Adipocyte (in vitro differentiated cells): Measurements from ENCODE around the gene PARS2.
A peak's percentile ranks its signal among the peaks of the same experiment; 100 is the strongest.

Source experiments
- DNase-seq: peaks from one replicate; pipeline ENCODE4 v3.0.0-alpha.2; 2015; ENCODE audit warnings: low read depth
- H3K27me3 ChIP-seq: replicated peaks from 2 replicates; pipeline ENCODE4 v1.7.0; 2013; ENCODE audit warnings: mild to moderate bottlenecking, low read length, moderate library complexity; ENCODE audit not compliant: control insufficient read depth, insufficient read depth
- H3K36me3 ChIP-seq: 2 replicates; pipeline ENCODE4 v1.7.0; 2013; ENCODE audit warnings: low read length, mild to moderate bottlenecking, moderate library complexity; ENCODE audit not compliant: control insufficient read depth, insufficient read depth, severe bottlenecking
- H3K4me1 ChIP-seq: 2 replicates; pipeline ENCODE4 v1.7.0; 2013; ENCODE audit warnings: mild to moderate bottlenecking, low read length, moderate library complexity; ENCODE audit not compliant: control insufficient read depth, insufficient read depth
- H3K4me3 ChIP-seq: 2 replicates; pipeline ENCODE4 v1.7.0; 2013; ENCODE audit warnings: mild to moderate bottlenecking, low read length, moderate library complexity
- H3K9ac ChIP-seq: 2 replicates; pipeline ENCODE4 v1.7.0; 2013; ENCODE audit warnings: mild to moderate bottlenecking, low read length, moderate library complexity
- H3K9me3 ChIP-seq: 2 replicates; pipeline ENCODE4 v1.7.0; 2013; ENCODE audit warnings: mild to moderate bottlenecking, low read length, moderate library complexity; ENCODE audit not compliant: control insufficient read depth

The PARS2 gene

DNA sequence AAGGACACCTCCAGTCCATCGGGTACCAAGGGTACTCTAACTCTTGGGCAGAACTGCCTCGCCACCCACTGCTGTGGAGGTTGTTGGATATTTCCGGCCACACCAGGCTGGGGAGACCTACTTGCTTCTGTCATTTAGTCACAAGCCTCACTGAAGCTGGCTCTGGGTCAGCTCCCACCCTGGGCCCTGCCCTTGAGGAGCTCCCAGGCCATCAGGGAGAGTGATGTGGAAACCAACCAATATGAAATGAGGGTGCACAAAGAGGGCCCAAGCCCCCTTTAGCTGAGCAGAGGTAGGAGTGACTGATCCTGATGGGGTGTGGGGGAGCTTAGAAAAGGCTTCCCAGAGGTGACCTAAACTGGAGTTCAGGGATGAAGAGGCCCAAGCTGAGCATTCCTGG, 19.6 kb downstream of the PARS2 start:
- peaks cover 15% of the 10 kb centered on the region for H3K27me3 ChIP-seq
- no peak overlapping the region for H3K9ac ChIP-seq
- H3K4me3 ChIP-seq = no peak overlapping the region
- no peaks in the 10 kb centered on the region for H3K9me3 ChIP-seq
- H3K36me3 ChIP-seq = peaks cover 30% of the 10 kb centered on the region
- H3K4me1 ChIP-seq = peaks cover 8% of the 10 kb centered on the region
- no peak for DNase-seq

DNA sequence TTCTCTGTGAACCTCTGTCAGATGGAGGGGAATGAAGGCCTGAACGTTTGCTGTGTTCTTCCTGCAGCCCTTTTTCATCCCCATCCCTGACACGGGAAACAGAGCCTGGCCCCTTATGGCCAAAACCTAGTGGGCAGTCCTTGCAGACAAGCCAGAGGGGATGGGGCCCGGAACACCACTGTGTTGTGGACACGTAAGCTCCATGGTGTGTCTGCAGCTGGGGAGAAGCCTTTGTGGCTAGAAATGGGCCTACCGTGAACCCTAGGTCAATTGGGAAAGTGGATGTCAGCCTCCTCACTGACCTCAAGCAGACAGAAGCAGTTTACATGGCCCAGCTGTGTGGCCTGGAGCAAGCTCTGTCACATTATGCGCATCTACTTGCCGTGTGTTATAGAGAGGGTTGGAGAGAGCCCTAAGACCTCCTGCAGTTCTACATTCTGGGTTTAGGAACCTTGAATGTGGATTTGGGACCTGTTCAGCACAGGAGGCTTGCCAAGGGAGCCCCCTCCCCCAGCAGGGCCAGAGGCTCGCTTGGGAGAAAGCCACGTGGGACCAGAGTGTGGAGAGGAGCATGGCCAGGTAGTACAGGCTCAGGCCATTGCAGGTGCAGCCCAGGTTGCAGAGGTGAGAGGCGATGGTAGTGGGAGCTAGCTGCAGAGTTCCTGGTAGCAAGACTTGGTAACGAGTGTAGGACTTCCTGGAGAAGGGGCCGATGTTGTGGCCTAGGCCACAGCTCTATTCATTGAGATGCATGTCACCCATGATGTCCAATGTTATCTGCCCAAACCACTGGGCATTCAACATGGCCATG, 20.7 kb downstream of the PARS2 start:
- no peak for DNase-seq
- H3K4me1 ChIP-seq = peaks cover 8% of the 10 kb centered on the region
- H3K9me3 ChIP-seq = no peaks in the 10 kb centered on the region
- H3K9ac ChIP-seq = no peak overlapping the region
- peaks cover 6% of the 10 kb centered on the region for H3K27me3 ChIP-seq
- H3K4me3 ChIP-seq = no peak overlapping the region
- H3K36me3 ChIP-seq = peaks cover 41% of the 10 kb centered on the region

DNA sequence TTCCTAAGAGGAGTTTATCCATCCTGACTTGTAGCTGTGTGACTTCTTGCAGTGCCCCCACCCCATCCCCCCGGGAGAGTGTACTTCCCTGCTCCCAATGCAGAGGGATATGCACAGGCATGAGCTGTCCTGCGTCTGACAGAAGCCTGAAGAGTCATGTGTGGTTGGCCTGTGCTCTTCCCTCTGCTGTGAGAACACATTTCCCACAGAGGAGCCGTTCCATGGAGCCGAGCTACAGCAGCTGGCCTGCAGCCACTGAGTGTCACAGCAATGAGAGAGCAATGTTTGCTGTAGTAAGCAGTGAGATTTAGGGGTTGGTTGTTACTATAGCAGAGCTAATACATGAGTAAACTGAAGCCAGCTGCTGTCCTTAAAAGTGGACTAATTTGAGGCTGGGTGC, 22.0 kb downstream of the PARS2 start:
- peak overlapping the region; percentile 22 for H3K9ac ChIP-seq
- H3K9me3 ChIP-seq = no peaks in the 10 kb centered on the region
- no peaks in the 10 kb centered on the region for H3K27me3 ChIP-seq
- peaks cover 54% of the 10 kb centered on the region for H3K36me3 ChIP-seq
- no peak overlapping the region for H3K4me3 ChIP-seq
- H3K4me1 ChIP-seq = peaks cover 8% of the 10 kb centered on the region
- DNase-seq = no peak

DNA sequence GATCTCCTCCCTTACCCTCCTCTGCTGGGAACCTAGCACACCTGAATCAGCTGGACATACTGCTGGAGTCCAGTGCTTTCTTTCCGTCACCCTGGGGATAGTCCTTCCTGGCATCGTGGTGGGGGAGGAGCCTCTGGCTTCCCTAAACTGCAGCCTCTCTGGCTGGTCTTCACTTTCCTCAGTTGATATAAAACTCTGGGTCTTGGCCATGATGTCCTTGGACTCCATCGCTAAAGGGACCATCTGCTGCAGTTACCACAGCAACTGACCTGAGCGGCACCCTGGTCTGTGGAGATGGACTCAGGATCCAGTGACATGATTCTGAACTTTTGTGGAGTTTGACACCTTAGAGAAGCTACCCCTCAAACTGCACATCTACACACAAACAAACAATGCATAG, 22.8 kb downstream of the PARS2 start:
- Histone ChIP-seq H3K4me1 (peaks cover 8% of the 10 kb centered on the region), H3K27me3 (no peaks in the 10 kb centered on the region), H3K9me3 (no peaks in the 10 kb centered on the region), H3K4me3 (no peak overlapping the region), H3K36me3 (peaks cover 61% of the 10 kb centered on the region), H3K9ac (no peak overlapping the region)
- DNase-seq = no peak

DNA sequence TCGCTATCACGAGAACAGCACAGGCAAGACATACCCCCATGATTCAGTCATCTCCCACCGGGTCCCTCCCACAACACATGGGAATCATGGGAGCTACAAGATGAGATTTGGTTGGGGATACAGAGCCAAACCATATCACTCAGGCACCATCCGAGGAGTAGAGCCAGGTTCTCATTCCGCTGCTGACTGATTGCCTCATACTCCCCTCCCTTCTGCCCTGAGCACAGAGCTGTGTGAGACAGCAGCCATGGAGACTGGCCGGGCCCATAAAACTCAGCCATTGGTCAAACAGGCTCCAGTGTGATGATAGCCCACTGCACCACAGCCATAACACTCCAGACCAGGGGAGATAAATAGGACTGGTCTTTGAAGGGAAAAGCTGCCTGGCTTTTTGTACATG, 26.1 kb downstream of the PARS2 start:
- H3K9me3 ChIP-seq = no peaks in the 10 kb centered on the region
- DNase-seq = no peak
- peaks cover 83% of the 10 kb centered on the region for H3K36me3 ChIP-seq
- no peak overlapping the region for H3K4me3 ChIP-seq
- no peaks in the 10 kb centered on the region for H3K27me3 ChIP-seq
- H3K9ac ChIP-seq = no peak overlapping the region
- peaks cover 8% of the 10 kb centered on the region for H3K4me1 ChIP-seq

DNA sequence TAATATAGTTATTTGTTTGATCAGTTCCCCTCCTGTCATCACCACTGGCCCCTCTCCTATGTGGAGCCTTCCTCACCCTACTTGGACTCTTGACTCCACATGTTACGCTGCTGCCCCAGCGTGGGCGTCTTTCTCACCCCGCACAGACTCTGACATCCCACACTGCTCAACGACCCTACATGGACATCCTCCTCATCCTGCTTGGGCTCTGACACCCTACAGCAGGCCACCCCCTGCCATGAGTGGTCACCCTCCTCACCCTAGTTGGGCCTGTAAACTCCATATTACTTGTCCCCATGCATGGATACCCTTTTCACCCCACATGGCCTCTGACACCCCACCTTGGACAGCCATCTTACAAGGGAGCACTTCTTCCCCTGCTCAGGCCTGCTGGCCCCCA, 27.6 kb downstream of the PARS2 start:
- Histone ChIP-seq H3K36me3 (peaks cover 88% of the 10 kb centered on the region), H3K27me3 (no peaks in the 10 kb centered on the region), H3K9me3 (no peaks in the 10 kb centered on the region), H3K9ac (no peak overlapping the region), H3K4me1 (no peaks in the 10 kb centered on the region), H3K4me3 (no peak overlapping the region)
- DNase-seq = no peak

DNA sequence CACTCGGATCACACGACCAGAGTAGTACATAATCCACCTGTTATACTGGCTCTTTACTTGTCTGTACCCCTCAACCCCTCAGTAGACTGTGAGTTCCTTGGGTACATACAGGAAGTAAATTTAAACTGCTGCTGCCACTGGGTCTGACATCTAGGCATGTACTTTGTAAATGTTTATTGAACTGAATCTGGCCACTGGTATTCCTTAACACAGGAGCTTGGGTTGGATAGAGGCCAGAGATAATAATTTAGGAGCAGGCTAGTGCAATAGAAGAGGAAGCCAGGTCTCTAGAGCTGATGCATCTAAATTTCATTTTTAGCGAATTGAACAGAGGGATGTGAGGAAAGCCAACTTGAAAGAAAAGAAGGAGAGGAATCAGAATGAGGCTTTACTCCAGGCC, 36.3 kb downstream of the PARS2 start:
- peaks cover 92% of the 10 kb centered on the region for H3K36me3 ChIP-seq
- DNase-seq = peak; percentile 1

DNA sequence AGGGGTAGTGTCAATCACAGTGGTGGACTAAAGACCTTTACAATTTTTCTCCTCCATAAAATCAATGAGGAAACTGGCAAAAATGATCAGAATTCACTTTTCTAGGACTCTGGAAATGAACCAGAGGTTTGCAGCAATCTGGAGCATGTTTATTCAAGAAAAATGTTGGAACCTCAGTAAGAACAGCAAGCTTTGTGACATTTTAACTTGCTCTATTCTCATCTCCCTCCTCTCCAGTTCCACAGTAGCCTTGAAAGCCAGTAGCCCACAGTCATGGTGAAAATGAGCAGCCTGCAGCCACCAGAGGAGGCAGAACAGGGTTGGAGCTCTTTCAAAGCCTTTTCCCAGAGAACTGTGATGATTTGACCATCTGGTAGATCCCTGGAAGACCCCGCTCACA, 39.6 kb downstream of the PARS2 start:
- Histone ChIP-seq H3K27me3 (no peaks in the 10 kb centered on the region), H3K9me3 (peaks cover 5% of the 10 kb centered on the region), H3K4me1 (no peaks in the 10 kb centered on the region), H3K4me3 (no peak overlapping the region), H3K36me3 (peaks cover 95% of the 10 kb centered on the region), H3K9ac (no peak overlapping the region)
- DNase-seq = no peak

More for the DNA sequence above, 36.3 kb downstream of the PARS2 start:
- no peaks in the 10 kb centered on the region for H3K4me1 ChIP-seq
- no peak overlapping the region for H3K9ac ChIP-seq
- no peak overlapping the region for H3K4me3 ChIP-seq
- peaks cover 5% of the 10 kb centered on the region for H3K9me3 ChIP-seq
- no peaks in the 10 kb centered on the region for H3K27me3 ChIP-seq

DNA sequence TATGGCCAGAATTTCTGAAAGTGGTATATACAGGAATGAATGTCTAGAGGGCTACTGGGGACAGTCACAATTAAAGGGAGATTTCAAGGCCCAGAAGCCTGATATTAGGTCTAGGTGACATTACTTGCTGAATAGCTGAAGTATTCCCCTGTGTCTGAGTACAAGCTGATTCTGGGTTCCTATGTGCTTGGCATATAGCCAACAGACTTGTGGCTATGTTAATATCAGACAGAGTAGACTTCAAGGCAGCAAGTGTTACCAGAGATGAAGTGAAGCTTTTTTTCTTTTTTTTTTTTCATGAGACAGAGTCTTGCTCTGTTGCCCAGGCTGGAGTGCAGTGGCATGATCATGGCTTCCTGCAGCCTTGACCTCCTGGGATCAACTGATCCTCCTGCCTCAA, 40.3 kb downstream of the PARS2 start:
- no peak overlapping the region for H3K9ac ChIP-seq
- no peak for DNase-seq
- H3K36me3 ChIP-seq = peaks cover 97% of the 10 kb centered on the region
- peaks cover 5% of the 10 kb centered on the region for H3K9me3 ChIP-seq
- no peaks in the 10 kb centered on the region for H3K4me1 ChIP-seq
- H3K4me3 ChIP-seq = no peak overlapping the region
- no peaks in the 10 kb centered on the region for H3K27me3 ChIP-seq

DNA sequence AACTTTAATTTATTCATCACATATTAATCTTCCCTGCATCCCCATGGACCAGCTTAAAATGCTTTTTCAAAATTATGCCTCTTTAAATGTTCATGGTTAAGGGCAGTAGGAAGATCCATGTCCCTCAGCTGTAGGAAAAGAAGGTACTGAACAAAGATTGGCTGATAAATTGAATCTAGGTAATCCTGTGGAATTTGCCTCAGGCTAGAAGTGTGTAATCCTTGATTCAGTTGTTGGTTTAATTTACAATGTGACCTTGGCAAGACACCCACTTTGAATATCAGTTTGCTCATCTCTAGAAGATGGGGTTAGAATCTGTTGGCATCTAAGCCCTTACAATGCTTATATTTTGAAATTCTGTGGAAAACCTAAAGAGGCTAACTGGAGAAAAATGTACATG, 42.6 kb downstream of the PARS2 start:
- H3K9ac ChIP-seq = no peak overlapping the region
- peaks cover 5% of the 10 kb centered on the region for H3K9me3 ChIP-seq
- H3K36me3 ChIP-seq = peaks cover 89% of the 10 kb centered on the region
- H3K27me3 ChIP-seq = no peaks in the 10 kb centered on the region
- DNase-seq = peak; percentile 1
- H3K4me1 ChIP-seq = peaks cover 4% of the 10 kb centered on the region
- no peak overlapping the region for H3K4me3 ChIP-seq

DNA sequence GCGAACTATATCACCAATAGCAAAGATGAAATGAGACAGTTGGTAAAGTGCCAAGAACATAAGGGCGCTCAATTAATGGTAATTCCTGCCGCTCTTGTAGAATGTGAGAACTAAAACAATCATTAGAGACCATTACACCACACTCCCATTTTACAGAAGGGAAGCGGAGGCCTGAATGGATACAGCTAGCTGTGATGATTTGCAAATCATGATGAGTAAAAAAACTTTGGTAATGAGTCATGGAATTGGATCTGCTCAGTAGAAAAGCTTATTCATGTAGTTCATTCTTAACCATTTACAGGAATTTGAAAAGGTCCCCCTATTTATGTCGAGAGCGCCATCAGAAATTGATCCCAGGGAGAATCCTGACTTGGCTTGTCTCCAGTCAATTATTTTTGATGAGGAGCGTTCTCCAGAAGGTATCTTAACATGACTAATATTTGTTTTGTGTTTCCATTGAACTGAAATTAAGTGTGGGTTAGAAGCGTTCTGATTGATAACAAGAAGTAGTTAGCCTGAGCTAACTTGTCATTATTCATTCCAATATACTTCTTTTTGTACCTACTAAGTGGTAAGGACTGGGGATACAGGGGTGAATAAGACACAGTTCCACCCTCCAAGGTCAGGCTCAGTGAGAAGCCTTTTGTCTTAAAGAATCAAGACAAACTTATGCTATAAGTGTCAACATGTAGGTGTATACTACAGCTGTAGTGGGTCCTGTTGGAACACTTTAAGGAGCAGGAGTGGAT, 47.9 kb downstream of the PARS2 start:
- H3K4me1 ChIP-seq = peaks cover 15% of the 10 kb centered on the region
- H3K9ac ChIP-seq = peak overlapping the region; percentile 92
- no peaks in the 10 kb centered on the region for H3K9me3 ChIP-seq
- H3K27me3 ChIP-seq = no peaks in the 10 kb centered on the region
- peak; percentile 1 for DNase-seq
- H3K36me3 ChIP-seq = peaks cover 40% of the 10 kb centered on the region
- H3K4me3 ChIP-seq = peak overlapping the region; percentile 84
